Endothelial cell of umbilical vein (primary cell): ENCODE results near the gene GNB5. TPM values are rescaled to one million over a fixed set of nuclear protein-coding genes. Genes with fewer than 3 reads are reported as not detected.

Experiments
- BruUV-seq: library from RNA; stranded (reverse); fragments of 400-500 nt; replicated peaks from 2 replicates; lab custom pipeline; 2021; lab: Mats Ljungman, UMichigan
- CTCF ChIA-PET: fragments of 300-600, 350-600 bp; sonication (Branson Sonifier 250); formaldehyde crosslinking; loops from one replicate; lab custom pipeline; 2021; ENCODE audit warnings: antibody characterized with exemption, inconsistent platforms; lab: Charles Lee
- POLR2A ChIA-PET: fragments of 300-600, 350-600 bp; sonication (Branson Sonifier 250); formaldehyde crosslinking; loops from one replicate; lab custom pipeline; 2021; ENCODE audit warnings: antibody characterized with exemption, inconsistent platforms; lab: Charles Lee
- DNase-seq: peaks from one replicate; pipeline ENCODE4 v3.0.0-alpha.2; 2011; ENCODE audit warnings: low read depth, low spot score
- FAIRE-seq: peaks from 2 replicates; lab custom pipeline; 2011; peaks lifted over from hg19 to GRCh38; lab: Jason Lieb, UNC
- H2AFZ ChIP-seq: 2 replicates; pipeline ENCODE4 v1.6.0; 2012; ENCODE audit warnings: low read depth, low read length, control low read depth, inconsistent platforms
- H3K27ac ChIP-seq: 2 replicates; pipeline ENCODE4 v1.5.1; 2011; ENCODE audit warnings: low read depth, mild to moderate bottlenecking, control low read depth, low read length, moderate library complexity; ENCODE audit not compliant: insufficient read depth
- H3K27me3 ChIP-seq, 2 experiments: 2 replicates each; pipeline versions ENCODE4 v1.6.0 to v1.6.1; 2011; ENCODE audit warnings: low read length in 2 of 2, mixed read lengths in 1 of 2; ENCODE audit not compliant: control insufficient read depth in 2 of 2, insufficient read depth in 2 of 2
- H3K36me3 ChIP-seq, 2 experiments: 2 replicates in 1 of 2; 3 replicates in 1 of 2; pipeline ENCODE4 v1.5.1; 2011; ENCODE audit warnings: low read length in 2 of 2, mild to moderate bottlenecking in 1 of 2, moderate library complexity in 1 of 2; ENCODE audit not compliant: control insufficient read depth in 2 of 2, insufficient read depth in 2 of 2; ENCODE audit errors: extremely low read depth in 1 of 2
- H3K4me1 ChIP-seq: 3 replicates; pipeline ENCODE4 v1.5.1; 2011; ENCODE audit warnings: mild to moderate bottlenecking, low read length; ENCODE audit not compliant: control insufficient read depth, insufficient read depth; ENCODE audit errors: extremely low read depth
- H3K4me2 ChIP-seq: 2 replicates; pipeline ENCODE4 v1.6.1; 2011; ENCODE audit warnings: low read length, control low read depth, mixed read lengths; ENCODE audit not compliant: insufficient read depth
- H3K4me3 ChIP-seq, 3 experiments: fragments of 200-600 bp in 1 of 3; sonication (generic), shearing (Covaris generic) in 1 of 3; replicated peaks in 1 of 3; 2 replicates each; pipeline ENCODE4 v1.5.1; 2011 to 2016; ENCODE audit warnings: control low read depth in 3 of 3, low read length in 3 of 3, mild to moderate bottlenecking in 2 of 3, inconsistent platforms in 1 of 3, low read depth in 1 of 3, moderate library complexity in 1 of 3; ENCODE audit not compliant: insufficient read depth in 1 of 3
- H3K79me2 ChIP-seq: 2 replicates; pipeline ENCODE4 v1.6.0; 2012; ENCODE audit warnings: low read length, inconsistent platforms; ENCODE audit not compliant: control insufficient read depth, insufficient read depth
- H3K9ac ChIP-seq: replicated peaks from 2 replicates; pipeline ENCODE3; 2011; ENCODE audit warnings: low read length, control low read depth; ENCODE audit not compliant: insufficient read depth; ENCODE audit errors: extremely low read depth
- H3K9me1 ChIP-seq: replicated peaks from 3 replicates; pipeline ENCODE4 v1.6.0; 2011; ENCODE audit warnings: mild to moderate bottlenecking, low read length; ENCODE audit not compliant: control insufficient read depth, insufficient read depth; ENCODE audit errors: extremely low read depth
- H3K9me3 ChIP-seq: replicated peaks from 2 replicates; pipeline ENCODE4 v1.5.1; 2012; ENCODE audit warnings: low read length, inconsistent platforms; ENCODE audit not compliant: control insufficient read depth, insufficient read depth
- H4K20me1 ChIP-seq: replicated peaks from 2 replicates; pipeline ENCODE3; 2011; ENCODE audit warnings: mild to moderate bottlenecking, low read length; ENCODE audit not compliant: control insufficient read depth, insufficient read depth; ENCODE audit errors: extremely low read depth
- CTCF ChIP-seq, 2 donors: IDR thresholded peaks; 1 replicate in 1 of 2; 2 replicates in 1 of 2; pipeline ENCODE4 v1.5.1; 2011; ENCODE audit warnings: low read length in 2 of 2, mild to moderate bottlenecking in 2 of 2, moderate library complexity in 2 of 2, control low read depth in 1 of 2, inconsistent platforms in 1 of 2, low read depth in 1 of 2; ENCODE audit not compliant: insufficient read depth in 1 of 2; ENCODE audit errors: extremely low read depth in 1 of 2
- EZH2 ChIP-seq: IDR thresholded peaks from 2 replicates; pipeline ENCODE4 v1.6.1; 2012; ENCODE audit warnings: borderline replicate concordance, low read depth, mild to moderate bottlenecking, moderate library complexity, low read length, inconsistent platforms; ENCODE audit not compliant: severe bottlenecking
- FOS ChIP-seq: IDR thresholded peaks from 2 replicates; pipeline ENCODE4 v1.6.1; 2011; ENCODE audit warnings: mild to moderate bottlenecking, low read length, moderate library complexity, borderline replicate concordance; ENCODE audit not compliant: insufficient read depth
- GATA2 ChIP-seq: IDR thresholded peaks from 2 replicates; pipeline ENCODE4 v1.7.0; 2011; ENCODE audit warnings: low read depth, mild to moderate bottlenecking, moderate library complexity, mixed read lengths, low read length; ENCODE audit not compliant: insufficient read length, insufficient read depth
- JUN ChIP-seq: IDR thresholded peaks from 2 replicates; pipeline ENCODE4 v1.6.1; 2011; ENCODE audit warnings: borderline replicate concordance, low read depth; ENCODE audit not compliant: insufficient read length, insufficient read depth
- MAX ChIP-seq: IDR thresholded peaks from 2 replicates; pipeline ENCODE4 v1.6.1; 2011; ENCODE audit not compliant: insufficient read depth, insufficient read length
- MYC ChIP-seq: IDR thresholded peaks from one replicate; pipeline ENCODE4 v1.6.1; 2011; ENCODE audit warnings: mild to moderate bottlenecking, low read depth, low read length
- POLR2A ChIP-seq: IDR thresholded peaks from 2 replicates; pipeline ENCODE4 v1.6.1; 2012; ENCODE audit warnings: low read depth, mild to moderate bottlenecking, control low read depth, low read length
- POLR2AphosphoS5 ChIP-seq: IDR thresholded peaks from 2 replicates; pipeline ENCODE4 v1.6.1; 2012; ENCODE audit warnings: low read depth, mild to moderate bottlenecking, control low read depth, low read length, moderate library complexity; ENCODE audit not compliant: insufficient read depth
- dilution Hi-C: fragments of 300-500 bp; cut with MboI; formaldehyde crosslinking; loops from one replicate; pipeline ENCODE4 v1.15.0; 2019; ENCODE audit warnings: low sequenced_read_pairs; ENCODE audit not compliant: extremely low pct_ligation_motif_present
- intact Hi-C: fragments of 100-400 bp; cut with micrococcal nuclease; formaldehyde crosslinking; loops from one replicate; pipeline ENCODE4 v1.10.0; 2022
- polyA plus RNA-seq, 4 experiments: library from polyadenylated mRNA; depleted of rRNA in 3 of 4; stranded (reverse) in 3 of 4; unstranded in 1 of 4; fragments of >200 nt; gene quantifications; 2 replicates each; pipeline versions ENCODE4 v1.2.1 to v1.2.3, GENCODE V29; 2011 to 2012; ENCODE audit warnings: missing spikeins in 1 of 4
- total RNA-seq: library from RNA; stranded (reverse); gene quantifications from 2 replicates; pipeline ENCODE4 v1.2.3, GENCODE V29; 2021

Gene GNB5
- total and polyA plus RNA-seq, 2 donors (not counting 3 experiments of a cell fraction or from before 2014, with no cell fraction given) = 15.6 to 16.8 TPM

DNA sequence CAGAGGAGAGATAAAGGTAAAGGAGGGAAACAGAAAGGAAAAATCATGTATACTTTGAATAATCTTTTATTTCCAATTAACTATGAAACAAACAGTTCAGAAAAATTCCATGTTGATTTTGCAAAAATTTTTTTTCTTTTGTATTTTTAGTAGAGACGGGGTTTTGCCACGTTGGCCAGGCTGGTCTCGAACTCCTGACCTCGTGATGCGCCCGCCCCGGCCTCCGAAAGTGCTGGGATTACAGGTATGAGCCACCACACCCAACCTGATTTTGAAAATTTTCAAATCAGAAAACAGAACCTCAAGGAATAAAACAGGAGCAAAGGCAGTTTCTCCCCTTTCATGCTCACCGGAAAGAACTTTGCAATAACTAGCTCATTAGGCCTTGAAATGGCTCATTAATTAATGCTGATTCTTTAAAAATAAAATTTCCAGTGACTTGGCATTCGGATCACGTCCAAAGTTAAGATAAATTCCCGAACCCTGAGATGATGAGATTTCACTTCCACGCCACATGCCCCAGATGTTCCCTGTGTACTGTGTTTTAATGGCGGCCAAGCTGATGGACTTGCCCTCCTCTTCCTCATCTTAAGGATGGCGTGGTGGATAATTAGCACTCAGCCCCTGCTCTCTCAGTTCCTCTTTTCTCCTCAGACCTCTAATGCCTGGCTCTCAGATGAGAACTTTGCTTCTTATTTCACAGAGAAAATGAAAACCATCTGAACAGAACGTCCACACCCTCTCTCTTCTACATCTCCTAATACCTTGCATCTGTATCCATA is 89.5 kb downstream of the GNB5 start:
- dilution Hi-C loops (no loop called here), intact Hi-C loops (no loop called here)
- no peak overlapping the region for H3K4me3 ChIP-seq
- no peaks in the 10 kb centered on the region for H3K79me2 ChIP-seq
- no peaks in the 10 kb centered on the region for H3K9me3 ChIP-seq
- H3K4me2 ChIP-seq = no peak overlapping the region
- H3K27me3 ChIP-seq = no peaks in the 10 kb centered on the region
- CTCF ChIA-PET = interaction anchor here (0.9 to 1.3 kb wide), 4 partner anchors 13 to 37 kb away, joined by 3 to 6 read pairs (median 5); no protein-coding TSS in a partner anchor
- no peak overlapping the region for H3K27ac ChIP-seq
- FAIRE-seq (no peak), DNase-seq (no peak)
- H3K9me1 ChIP-seq = no peaks in the 10 kb centered on the region
- H2AFZ ChIP-seq = no peak overlapping the region
- no peaks in the 10 kb centered on the region for H4K20me1 ChIP-seq
- peaks cover 22% of the 10 kb centered on the region for H3K4me1 ChIP-seq
- no peak for TF ChIP-seq GATA2
- TF ChIP-seq EZH2 = no peak
- TF ChIP-seq MAX = no peak
- TF ChIP-seq MYC = no peak
- no peak for TF ChIP-seq JUN
- TF ChIP-seq POLR2A = no peak
- TF ChIP-seq FOS = no peak
- TF ChIP-seq CTCF (IDR thresholded peaks at IDR 0.05; ENCODE audit: extremely low read depth in 1 of 2, insufficient read depth in 1 of 2, low read depth in 1 of 2, low read length in 2 of 2) = no peak
- TF ChIP-seq POLR2AphosphoS5 = no peak
- BruUV-seq = no TSS peak
- H3K9ac ChIP-seq = no peak overlapping the region
- POLR2A ChIA-PET = no interaction called here
- no peaks in the 10 kb centered on the region for H3K36me3 ChIP-seq
